Hypothalamus (tissue), 51 donors: ENCODE data around the gene LSAMP.
A peak's percentile ranks its signal among the peaks of the same experiment; 100 is the strongest.

Experiments used
- DNase-seq, 51 donors: peaks; one replicate each; lab custom pipeline; 2025; lab: John Stamatoyannopoulos, UW

Gene LSAMP

DNA sequence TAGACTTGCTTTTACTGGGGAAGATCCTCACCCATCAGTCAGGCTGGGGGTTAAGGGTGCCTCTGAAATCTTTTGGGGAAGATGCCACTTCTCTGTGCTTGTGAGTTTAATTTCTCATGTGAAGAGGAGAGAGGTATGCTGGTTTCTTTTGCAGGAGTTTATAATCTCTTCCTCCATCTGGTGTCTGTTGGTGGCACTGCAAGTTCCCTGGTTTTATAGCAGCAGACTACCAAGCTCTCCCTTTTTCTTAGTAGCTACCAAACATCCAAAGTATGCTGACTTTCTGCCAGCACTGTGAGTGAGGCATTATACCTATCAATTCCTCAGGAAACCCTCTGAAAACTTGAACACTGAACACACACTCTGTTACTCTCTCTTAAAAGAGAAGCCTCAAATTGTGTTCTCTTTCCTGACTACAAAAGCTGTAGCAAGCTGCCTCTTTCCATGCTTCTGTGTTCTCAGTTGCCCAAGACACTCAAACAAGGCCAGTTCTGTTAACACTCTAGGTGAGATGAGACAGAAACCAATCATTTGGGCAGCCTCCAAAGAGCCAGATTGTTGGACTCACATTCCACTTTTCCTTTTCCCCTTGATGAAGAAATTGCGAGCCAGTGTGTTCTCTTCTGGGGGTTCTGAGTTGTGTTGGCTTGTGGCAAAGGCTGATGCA is 522.5 kb downstream of the LSAMP start:
- no peak for DNase-seq

DNA sequence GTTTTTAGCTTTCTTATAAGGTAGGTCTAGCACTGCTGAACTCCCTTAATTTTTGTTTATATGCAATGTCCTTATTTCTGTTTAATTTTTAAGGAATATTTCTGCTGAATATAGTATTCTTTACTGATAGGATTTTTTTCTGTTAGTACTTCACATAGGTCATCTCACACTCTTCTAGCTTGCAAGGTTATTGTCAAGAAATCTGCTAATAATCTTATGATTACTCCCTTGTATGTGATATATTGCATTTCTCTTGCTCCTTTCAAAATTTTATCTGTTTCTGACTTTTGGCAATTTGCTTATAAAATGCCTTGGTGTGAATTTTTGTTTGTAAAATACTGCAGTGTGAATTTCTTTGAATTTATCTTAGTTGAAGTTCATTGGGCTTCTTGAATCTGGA is 523.6 kb downstream of the LSAMP start:
- DNase-seq = no peak

DNA sequence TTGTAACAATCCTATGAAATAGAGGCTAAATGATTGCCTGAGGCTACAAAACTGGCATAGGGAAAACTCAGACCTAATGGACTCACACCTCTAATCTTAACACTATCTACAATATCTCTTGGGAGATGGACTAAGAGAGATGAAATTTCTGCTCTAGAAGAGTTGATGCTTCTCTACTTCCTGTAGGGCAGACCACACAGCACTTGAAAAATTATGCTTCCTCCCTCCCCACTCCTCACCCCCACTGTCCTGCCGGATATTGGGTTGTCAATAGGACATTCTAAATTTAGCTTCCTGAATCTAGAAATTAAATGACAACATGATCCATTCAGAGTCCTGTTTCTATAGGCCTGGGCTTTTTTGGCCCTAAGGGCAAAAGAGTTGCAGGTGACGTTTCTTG is 526.4 kb downstream of the LSAMP start:
- DNase-seq = no peak

DNA sequence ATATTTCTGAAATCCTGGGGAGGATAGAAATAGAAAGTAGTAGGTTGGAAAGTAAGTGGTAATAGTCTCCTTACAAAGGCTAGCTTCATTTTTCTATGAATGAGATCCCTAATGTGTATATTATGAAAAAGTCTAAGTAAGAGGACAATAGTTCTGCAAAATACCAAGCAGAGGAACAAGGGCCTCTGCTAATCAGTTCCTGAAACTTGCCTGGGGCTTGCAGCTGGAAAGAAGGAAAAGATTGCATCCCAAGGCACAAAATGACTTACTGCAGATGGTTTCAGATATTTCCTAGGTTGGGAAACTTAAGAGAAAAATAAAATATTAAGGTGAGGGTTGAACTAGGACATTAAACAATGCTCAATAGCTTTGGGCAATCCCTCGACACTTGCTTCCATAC is 528.4 kb downstream of the LSAMP start:
- no peak for DNase-seq

DNA sequence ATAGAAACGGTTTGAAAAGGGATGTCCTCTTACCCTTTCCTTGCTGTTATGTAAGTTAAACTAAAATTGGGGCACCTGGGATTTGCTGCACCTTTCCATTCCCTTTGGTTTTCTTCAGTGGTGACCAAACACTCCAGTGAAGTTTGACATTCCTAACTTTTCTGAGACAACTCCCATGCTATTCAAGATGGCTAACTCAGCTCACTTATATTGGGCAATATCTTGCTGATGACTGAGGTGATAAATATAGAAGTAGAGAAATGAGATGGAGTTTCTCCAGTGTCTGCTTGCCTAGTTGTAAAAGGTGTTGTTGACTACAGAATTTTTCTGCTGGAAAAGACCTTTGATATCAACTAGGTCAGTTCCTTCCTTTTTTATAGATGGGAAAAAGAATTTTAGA is 530.2 kb downstream of the LSAMP start:
- no peak for DNase-seq

DNA sequence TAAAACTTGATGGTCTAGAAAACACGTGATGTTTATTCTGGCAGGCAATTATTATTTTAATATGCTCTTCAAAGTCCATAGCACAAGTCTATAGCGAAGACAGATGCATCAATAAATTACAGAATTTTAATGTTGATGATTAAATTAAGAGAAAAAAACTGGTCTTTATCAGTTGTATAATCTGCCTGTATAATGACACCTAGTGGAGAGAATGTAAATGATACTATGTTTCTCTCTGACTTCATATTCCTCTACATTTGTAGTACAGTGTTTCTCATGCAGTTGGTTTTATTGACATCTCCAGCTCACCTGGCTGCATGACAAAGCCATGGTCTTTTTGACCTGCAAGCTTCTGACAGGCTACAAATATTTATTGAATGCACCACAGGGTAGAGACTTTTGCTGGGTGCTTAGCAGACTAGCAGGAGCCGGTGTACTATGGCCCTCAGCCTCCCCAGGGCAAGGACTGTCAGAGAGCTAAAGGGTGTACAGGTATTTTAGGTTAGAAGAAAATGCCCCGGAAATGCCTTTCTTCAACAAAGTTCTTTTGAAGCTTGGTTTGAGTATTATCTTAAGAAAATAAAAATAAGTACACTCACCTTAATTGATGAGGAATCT is 532.1 kb downstream of the LSAMP start:
- no peak for DNase-seq

DNA sequence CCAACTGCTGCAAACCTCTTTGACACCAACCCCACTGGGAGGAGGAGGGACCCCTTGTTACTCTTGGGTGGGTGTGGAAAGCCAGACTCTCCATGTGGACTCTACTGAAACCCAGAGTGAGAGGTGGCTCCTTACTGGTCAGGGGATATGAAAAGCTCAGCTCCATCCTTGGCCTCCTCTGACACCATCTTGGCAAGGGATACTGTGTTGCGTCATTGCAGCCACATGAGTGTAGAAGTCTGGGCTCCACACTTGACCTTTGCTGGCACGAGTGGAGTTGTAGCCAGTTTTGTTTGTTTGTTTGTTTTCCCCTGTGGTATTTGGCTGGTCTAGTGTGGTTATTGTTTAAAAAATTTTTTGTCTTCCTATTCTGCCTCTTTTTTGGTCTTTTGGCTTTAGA is 532.9 kb downstream of the LSAMP start:
- peak in 18 of 51 donors; percentile 1 to 57 (median 6) for DNase-seq

DNA sequence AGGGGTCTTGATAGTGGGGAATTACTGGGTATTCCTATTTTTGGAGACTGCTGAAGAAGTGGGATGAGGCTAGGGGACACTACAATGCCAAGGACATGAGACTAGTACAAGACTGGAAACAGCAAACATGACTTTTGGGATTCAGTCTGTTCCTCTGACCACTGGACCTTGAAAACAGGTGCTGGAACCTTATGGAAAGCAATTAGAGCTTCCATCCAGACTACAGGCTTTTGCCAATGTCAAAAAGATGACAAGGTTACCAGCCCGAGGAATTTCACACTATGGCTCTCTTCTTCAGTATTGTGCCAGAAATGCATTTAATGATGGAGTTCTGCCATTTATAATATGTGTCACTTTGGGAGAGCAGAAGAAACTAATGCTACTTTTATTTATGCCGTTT is 539.4 kb downstream of the LSAMP start:
- no peak for DNase-seq

DNA sequence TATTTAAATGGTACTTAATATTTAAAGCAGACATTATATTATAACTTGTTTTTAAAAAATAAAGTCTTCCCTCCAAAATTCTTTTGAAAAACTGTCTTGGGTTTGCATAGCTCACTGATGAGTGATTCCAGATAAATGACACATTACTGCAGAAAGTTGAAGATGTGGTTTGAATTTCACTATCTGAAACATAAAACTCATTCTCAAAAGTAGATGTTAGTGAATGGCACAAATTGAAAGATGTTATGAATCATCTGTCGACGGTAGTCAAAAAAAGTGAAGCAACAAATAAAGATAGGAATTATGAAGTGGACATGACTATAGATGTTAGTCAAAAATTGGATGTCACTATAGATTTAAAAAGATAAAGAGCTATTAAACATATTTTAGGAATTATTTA is 541.4 kb downstream of the LSAMP start:
- DNase-seq = no peak

DNA sequence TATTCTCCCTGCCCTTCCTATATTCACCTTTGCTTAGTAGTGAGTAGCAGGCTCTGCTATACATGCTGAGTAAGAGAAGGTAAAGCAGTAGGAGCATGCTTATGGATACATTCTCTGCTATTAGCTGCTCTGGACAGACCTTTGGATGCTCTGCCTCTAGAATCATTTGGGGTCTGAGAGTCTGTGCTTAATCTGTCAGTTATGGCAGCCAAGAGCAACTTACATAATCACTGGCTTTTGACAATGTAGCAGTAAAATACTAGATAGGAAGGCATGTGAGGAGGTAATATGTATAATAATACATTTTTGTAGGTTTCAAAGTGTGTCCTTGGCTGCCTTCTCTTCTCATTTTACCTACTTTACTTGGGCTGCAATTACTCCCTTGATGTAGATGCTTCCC is 544.3 kb downstream of the LSAMP start:
- no peak for DNase-seq

DNA sequence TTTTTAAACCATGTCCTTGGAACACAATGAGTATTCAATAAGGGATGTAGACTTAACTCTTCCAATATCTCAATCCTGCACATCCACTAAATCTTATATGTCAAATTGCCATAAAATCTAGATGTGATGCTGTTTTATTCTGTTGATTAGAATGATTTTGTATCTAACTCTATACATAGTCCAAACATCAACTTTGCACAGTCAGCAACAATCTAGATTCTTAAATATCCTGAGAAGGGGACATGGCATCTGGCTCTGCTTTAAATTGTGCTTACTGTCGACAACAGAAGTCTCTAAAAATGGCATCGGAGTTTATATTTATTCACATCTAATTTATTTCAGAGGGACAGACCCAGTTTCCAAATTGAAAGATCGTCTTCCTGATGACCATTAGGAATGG is 545.8 kb downstream of the LSAMP start:
- DNase-seq = no peak

DNA sequence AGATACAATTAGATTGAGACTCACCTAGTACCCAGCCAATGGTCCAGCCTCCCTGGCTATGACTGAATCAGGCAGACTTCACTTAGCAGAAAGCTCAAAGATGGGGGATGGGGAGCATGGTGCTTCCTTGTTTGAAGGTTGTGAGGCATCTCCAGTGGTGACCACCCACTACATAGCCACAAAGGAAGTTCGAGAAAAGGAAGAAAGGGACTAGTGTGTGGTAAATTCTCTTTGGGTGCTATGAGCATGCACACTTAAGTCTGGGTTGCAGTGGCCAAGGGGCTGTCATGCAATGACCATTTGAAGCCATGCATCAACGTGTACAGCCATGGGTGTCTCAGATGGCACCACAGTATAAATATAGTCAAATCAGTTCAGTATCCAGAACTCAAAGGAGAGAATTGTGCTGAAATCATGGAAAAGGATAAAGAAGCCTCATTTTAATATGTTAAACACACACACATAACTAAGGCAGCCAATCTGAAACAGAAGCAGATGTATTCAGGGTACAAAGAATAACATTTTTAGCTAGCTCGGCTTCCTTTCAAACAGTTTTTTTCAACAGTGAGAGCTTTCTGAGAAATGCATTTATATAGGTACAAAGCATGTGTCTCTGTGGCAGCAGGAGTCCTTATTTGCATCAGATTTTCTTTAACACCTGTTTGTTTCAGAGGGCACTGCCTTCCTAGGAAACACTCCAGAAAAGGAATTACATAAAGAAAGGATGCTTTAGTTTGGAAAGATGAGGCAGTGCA is 546.5 kb downstream of the LSAMP start:
- DNase-seq = no peak

DNA sequence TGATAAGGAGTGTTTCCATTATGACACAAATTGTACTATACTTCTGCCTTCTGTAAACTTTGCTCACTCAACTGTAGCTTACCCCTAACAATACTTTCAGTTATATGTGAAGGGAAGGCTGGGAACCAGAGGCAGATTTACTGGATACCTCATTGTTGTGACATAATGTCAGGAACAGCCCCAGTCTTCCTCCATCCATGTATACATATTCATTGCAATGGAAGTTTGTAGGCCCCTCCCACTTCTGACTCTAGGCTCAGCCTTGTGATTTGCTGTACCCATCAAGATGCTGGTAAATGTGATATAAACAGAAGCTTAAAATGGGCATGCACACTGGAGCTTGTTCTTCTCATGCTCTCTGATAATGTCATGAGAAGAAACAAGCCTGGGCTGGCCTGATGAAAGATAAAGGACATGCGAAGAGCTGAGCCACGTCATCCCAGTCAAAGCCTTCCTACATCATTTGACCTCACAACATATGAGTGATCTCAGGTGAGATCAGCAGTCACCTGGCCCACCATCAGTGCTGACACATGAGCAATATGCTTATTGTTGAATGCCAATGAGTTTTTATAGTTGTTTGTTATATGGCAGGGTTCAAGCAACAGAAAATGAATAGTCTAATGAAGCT is 554.2 kb downstream of the LSAMP start:
- DNase-seq = no peak

DNA sequence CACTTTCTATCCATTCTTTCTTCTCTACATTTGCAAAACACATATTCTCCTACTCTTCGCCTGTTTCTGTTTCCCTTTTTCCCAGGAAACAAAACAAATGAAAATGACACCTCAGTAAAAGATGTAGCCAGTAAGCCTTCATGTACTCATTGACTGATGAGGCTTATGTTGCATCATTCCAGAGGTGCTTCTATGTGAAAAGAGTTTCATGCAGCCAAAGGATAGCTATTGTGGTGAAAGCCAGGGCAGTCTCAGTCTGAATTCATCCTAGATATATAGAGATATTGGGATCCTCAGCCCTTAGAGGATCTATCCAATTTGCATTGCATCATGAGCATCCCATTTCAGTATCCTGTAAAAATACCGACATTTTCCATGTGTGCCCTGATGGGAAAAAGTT is 554.7 kb downstream of the LSAMP start:
- no peak for DNase-seq

DNA sequence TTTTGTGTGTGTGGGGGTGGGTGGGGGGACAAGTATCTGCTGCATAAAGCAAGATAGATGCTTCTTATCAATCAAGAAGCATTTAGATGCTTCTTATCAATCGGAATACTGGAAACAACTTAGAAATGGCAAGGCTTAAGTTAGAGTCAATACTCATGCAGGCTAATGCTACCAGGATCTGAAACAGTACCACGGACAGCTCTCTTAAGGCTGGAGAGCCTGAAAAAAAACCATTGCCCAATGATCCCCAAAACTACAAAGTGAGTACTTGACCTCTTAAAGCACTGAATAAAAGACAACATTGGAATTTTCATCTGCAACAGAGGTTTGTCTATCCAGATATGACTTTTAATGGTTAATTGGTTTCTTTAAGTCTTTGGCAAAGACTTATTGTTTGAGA is 559.7 kb downstream of the LSAMP start:
- no peak for DNase-seq

DNA sequence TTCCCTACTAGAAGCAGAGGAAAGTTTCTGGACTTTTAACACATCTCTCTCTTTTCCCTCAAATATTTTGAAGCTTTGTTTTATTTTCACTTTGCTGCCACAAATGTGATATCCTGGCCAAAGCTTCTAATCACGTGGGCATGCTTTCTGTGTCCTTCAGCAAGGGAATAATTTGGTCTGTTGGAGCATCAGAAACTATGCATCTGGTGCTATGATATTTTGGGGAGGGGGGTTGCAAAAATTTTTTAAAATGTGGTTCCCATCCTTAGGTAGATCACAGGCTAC is 567.7 kb downstream of the LSAMP start:
- DNase-seq = no peak

DNA sequence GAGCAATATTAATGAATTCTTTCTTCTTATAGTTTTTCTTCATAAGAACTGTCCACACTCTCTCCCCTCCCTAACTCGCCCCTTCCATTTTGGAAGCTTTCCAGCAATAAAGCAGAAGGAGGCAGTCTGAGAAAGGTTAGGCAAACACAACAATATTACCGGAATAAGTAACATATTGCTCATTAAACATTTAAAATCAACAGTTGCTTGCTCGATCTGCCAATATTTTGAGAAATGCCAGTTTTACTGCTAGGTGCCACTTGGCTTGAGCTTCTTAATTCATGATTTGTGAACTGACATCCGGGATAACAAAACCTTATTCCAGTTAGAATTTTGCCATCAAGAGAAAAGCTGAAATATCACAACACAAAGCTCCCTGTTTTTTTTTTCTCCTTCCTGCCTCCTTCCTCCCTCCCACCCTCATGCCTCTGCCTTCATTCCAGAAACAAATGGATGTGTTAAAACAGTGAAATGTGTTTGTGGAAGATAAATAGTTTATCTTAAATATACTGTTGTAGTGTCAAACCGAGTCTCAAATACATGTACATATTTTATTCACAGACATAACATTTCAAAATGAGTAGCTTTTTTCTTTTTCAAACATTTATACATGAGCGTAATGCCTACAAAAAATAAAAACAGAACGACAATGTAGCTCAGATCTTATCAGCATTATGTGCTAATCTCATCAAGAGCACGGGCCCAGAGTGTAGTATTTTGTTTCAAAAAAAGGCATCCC is 568.2 kb downstream of the LSAMP start:
- DNase-seq = no peak

DNA sequence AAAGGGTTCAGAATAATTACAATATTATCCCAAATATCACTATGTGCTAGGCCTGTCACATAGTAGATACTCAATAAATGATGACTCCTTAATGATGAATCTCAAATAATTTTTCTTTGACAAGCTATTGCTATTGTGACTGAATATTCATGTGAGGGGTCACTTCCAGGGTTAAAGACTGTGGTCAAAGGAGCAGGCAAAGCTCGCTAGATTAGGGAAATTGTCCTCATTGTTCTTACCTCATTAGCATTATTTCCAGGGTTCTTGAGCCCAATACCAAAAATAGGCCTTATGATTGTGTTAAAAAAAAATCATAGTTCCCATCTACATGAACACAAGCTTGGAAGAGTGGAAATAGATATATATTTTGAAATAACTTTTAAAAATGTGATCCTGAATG is 569.8 kb downstream of the LSAMP start:
- no peak for DNase-seq

DNA sequence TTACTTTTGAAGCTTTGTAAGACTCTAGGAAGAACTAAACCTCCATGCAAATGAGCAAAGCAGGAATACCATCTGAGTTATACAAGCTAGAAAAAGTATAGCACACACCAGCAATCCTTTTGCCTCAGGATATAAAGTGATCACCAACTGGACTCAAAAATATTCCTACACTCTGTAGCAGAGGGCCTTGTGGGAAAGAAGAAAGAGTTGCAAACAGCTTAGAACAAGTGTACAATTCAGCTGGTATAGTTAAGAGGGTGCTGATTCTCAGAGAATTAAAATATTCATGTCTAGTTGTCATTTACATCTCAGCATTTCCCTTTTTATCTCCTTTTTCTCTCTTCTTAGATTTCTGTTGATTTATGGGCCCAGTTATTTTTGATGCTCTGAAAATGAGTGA is 573.6 kb downstream of the LSAMP start:
- DNase-seq = no peak

DNA sequence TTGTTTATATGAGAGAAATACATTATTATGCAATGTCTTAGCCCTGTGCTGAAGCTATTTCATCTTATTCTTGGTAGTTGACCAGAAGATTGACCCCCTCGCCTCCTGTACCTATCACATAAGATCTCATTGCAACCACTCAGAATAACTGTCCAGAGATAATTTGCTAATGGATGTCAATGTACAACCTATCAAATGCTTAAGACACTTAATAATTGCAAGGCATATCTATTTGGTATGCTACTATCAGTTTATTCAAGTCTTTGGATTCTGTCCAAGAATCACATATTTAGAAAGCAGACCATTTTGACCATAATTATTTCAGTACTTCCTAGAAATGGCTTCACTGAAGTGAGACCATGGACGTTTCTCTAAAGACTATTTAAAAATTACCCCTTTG is 580.4 kb downstream of the LSAMP start:
- no peak for DNase-seq

DNA sequence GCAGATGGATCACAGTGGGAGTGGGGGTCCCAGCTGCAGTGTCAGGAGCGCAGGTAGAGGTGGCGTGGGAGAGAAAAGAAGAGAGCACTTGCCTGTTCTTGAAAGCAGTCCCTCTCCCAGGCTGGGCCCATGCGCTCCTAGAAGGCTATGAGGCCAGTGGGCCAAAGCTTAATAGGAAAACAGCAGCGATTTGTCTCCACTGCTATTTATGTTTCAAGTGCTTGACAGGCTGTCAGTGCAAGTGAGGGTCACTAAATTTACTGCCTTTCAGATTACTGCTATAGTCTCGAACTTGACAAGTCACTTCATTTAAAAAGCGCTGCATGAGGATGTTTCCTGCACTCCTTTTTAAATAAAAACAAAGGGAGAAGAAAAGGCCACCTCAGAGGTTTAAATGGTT is 582.4 kb downstream of the LSAMP start:
- no peak for DNase-seq
